PC-9 (cell line): Measurements from ENCODE around the gene RNF146. TPM values are rescaled to one million over a fixed set of nuclear protein-coding genes. Genes with fewer than 3 reads are reported as not detected.

Experiments
- BruUV-seq: library from RNA; stranded (reverse); fragments of 400-500 nt; replicated peaks from 2 replicates; lab custom pipeline; 2021; lab: Mats Ljungman, UMichigan
- CTCF ChIA-PET: fragments of 300-600 bp; sonication (Branson Sonifier 250); formaldehyde crosslinking; loops from one replicate; lab custom pipeline; 2022; ENCODE audit warnings: antibody characterized with exemption; lab: Charles Lee
- POLR2A ChIA-PET: fragments of 300-600 bp; sonication (Branson Sonifier 250); formaldehyde crosslinking; loops from one replicate; lab custom pipeline; 2022; ENCODE audit warnings: antibody characterized with exemption; ENCODE audit not compliant: unreplicated experiment; lab: Charles Lee
- DNase-seq, 2 experiments: peaks; one replicate each; pipeline versions ENCODE4 v3.0.0 to v3.0.0-alpha.2; 2015 to 2022; ENCODE audit warnings: mixed read lengths in 1 of 2
- H2AFZ ChIP-seq: fragments of 200-600 bp; sonication (generic); 2 replicates; pipeline ENCODE4 v1.8.1; 2017; ENCODE audit warnings: antibody characterized with exemption
- H3F3A ChIP-seq: fragments of 200-600 bp; sonication (generic); 2 replicates; pipeline ENCODE4 v1.8.1; 2017; ENCODE audit warnings: antibody characterized with exemption, mild to moderate bottlenecking, low read depth; ENCODE audit not compliant: insufficient read depth
- H3K27ac ChIP-seq: fragments of 200-600 bp; sonication (generic); 2 replicates; pipeline ENCODE4 v1.6.1; 2016; ENCODE audit warnings: mixed run types
- H3K27me3 ChIP-seq: fragments of 200-600 bp; sonication (generic); 2 replicates; pipeline ENCODE4 v1.6.1; 2016; ENCODE audit warnings: low read depth, mixed run types; ENCODE audit not compliant: insufficient read depth
- H3K36me3 ChIP-seq: fragments of 200-600 bp; sonication (generic); 2 replicates; pipeline ENCODE4 v1.6.1; 2016; ENCODE audit warnings: low read depth, mixed run types
- H3K4me1 ChIP-seq: fragments of 200-600 bp; sonication (generic); replicated peaks from 2 replicates; pipeline ENCODE4 v1.6.1; 2016; ENCODE audit warnings: mixed run types; ENCODE audit not compliant: insufficient read depth
- H3K4me2 ChIP-seq: fragments of 200-600 bp; sonication (generic); 2 replicates; pipeline ENCODE4 v1.6.1; 2017; ENCODE audit warnings: mixed run types
- H3K4me3 ChIP-seq: fragments of 200-600 bp; sonication (generic); 2 replicates; pipeline ENCODE4 v1.6.1; 2016; ENCODE audit warnings: mixed run types
- H3K79me2 ChIP-seq: fragments of 200-600 bp; sonication (generic); 2 replicates; pipeline ENCODE4 v1.6.1; 2017; ENCODE audit warnings: low read depth, mixed run types
- H3K9me2 ChIP-seq: fragments of 200-600 bp; sonication (generic); 2 replicates; pipeline ENCODE4 v1.8.1; 2017; ENCODE audit warnings: mild to moderate bottlenecking; ENCODE audit not compliant: insufficient read depth
- H3K9me3 ChIP-seq: fragments of 200-600 bp; sonication (generic); 2 replicates; pipeline ENCODE4 v1.8.1; 2016; ENCODE audit warnings: low read depth; ENCODE audit not compliant: insufficient read depth
- H4K20me1 ChIP-seq: fragments of 200-600 bp; sonication (generic); 2 replicates; pipeline ENCODE4 v1.8.1; 2017; ENCODE audit not compliant: insufficient read depth
- EZH2 ChIP-seq: fragments of 200-600 bp; sonication (generic); IDR thresholded peaks from 2 replicates; pipeline ENCODE4 v1.8.0; 2017; ENCODE audit warnings: antibody characterized with exemption, low read depth
- intact Hi-C: fragments of 100-400 bp; cut with micrococcal nuclease; formaldehyde crosslinking; loops from one replicate; pipeline ENCODE4 v1.10.0; 2022; ENCODE audit not compliant: unreplicated experiment
- total RNA-seq: library from RNA; stranded (reverse); gene quantifications from 2 replicates; pipeline ENCODE4 v1.2.3, GENCODE V29; 2021
- TF ChIP-seq, protein P1 (sequence below): fragments of 200-600 bp; sonication (generic); conservative IDR thresholded peaks from 2 replicates; pipeline ENCODE4 v1.6.1; 2017; ENCODE audit warnings: mixed run types, antibody characterized with exemption, mild to moderate bottlenecking, moderate library complexity

RNF146 gene
- total RNA-seq, 1 experiment from 2014 or later: 28.6 TPM

DNA sequence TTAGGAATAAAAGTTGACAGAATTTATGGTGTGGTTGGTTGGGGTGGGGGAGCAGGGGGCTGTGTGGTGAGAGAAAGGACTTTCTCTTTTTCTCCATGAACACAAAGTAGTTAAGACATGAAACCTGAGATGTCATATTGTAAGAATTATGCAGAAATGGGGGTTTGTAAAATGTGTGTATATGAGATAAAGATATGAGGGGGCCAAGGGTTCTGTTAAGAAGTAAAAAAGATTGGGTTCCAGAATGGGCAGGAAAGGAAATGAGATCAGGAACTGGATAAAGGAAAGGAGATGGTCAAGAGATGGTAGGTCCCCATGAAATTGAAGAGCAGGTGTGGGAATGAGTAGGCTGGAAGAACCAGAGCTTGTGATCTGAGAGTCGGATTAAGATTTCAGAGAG lies 9.7 kb downstream of the RNF146 start:
- CTCF ChIA-PET: no interaction called here

DNA sequence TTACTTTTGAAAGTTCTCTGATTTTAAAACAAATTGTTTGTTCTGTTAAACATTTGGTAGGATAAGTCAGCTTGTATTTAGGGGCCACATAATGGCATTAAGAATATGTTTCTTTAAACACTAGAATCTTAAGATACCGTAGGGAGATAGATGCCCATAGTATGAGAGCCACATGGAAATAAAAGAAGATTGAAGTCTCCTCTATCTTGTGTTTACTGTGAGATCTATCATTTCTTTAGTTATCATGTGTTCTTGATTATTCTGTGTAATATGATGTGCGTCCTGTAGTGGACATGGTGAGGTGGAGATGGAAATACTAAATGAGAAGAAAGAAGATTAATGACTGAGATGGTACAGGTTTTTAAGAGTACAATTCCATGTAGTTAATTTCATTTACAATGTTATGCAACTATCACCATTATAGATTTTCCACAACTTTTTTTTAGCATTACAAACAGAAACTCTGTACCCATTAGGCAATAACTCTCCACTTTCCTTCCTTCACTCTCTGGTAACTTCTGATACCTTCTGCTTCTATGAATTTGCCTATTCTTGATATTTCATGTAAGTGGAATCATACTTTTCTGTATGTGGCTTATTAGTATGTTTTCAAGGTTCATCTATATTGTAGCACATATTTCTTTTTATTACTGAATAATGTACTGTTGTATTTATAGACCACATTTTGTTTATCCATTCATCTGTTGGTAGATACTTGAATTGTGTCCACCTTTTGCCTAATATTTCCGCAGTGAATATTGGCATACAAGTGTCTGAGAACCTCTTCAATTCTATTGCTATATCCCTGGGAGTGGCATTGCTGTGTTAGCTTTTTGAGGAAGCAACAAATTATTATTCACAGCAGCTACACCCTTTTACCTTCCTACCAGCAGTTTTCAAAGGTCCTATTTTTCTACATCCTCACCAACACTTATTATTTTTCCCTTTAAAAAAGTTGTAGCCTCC lies 11.5 kb downstream of the RNF146 start:
- Histone ChIP-seq H3K27ac (no peak overlapping the region), H3K79me2 (peaks cover 35% of the 10 kb centered on the region), H3K4me3 (no peak overlapping the region), H2AFZ (no peak overlapping the region), H3K4me1 (no peaks in the 10 kb centered on the region), H3F3A (no peaks in the 10 kb centered on the region; the same call in 1 of the 2 replicates), H3K9me2 (no peaks in the 10 kb centered on the region), H3K27me3 (no peaks in the 10 kb centered on the region), H4K20me1 (peaks cover 15% of the 10 kb centered on the region; the same call in 1 of the 2 replicates), H3K9me3 (no peaks in the 10 kb centered on the region), H3K36me3 (peaks cover 12% of the 10 kb centered on the region; the same call in 1 of the 2 replicates), H3K4me2 (no peak overlapping the region)
- TF ChIP-seq, protein P1, sequence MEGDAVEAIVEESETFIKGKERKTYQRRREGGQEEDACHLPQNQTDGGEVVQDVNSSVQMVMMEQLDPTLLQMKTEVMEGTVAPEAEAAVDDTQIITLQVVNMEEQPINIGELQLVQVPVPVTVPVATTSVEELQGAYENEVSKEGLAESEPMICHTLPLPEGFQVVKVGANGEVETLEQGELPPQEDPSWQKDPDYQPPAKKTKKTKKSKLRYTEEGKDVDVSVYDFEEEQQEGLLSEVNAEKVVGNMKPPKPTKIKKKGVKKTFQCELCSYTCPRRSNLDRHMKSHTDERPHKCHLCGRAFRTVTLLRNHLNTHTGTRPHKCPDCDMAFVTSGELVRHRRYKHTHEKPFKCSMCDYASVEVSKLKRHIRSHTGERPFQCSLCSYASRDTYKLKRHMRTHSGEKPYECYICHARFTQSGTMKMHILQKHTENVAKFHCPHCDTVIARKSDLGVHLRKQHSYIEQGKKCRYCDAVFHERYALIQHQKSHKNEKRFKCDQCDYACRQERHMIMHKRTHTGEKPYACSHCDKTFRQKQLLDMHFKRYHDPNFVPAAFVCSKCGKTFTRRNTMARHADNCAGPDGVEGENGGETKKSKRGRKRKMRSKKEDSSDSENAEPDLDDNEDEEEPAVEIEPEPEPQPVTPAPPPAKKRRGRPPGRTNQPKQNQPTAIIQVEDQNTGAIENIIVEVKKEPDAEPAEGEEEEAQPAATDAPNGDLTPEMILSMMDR: no peak
- no peak for TF ChIP-seq EZH2
- ChIA-PET POLR2A (interaction anchor here (0.6 kb wide), 1 partner anchor 14 kb away, joined by 6 read pairs; no protein-coding TSS in a partner anchor), CTCF (no interaction called here)
- no TSS peak for BruUV-seq
- intact Hi-C loops: no loop called here
- DNase-seq: no peak

More for the DNA sequence above, 9.7 kb downstream of the RNF146 start:
- no peak overlapping the region for H2AFZ ChIP-seq
- H3K79me2 ChIP-seq: peaks cover 53% of the 10 kb centered on the region
- DNase-seq: no peak
- no peak overlapping the region for H3K4me3 ChIP-seq
- peaks cover 12% of the 10 kb centered on the region for H4K20me1 ChIP-seq
- peaks cover 7% of the 10 kb centered on the region; the same call in 1 of the 2 replicates for H3K36me3 ChIP-seq
- intact Hi-C loops: no loop called here
- no peak overlapping the region for H3K27ac ChIP-seq
- BruUV-seq: no TSS peak
- H3K4me1 ChIP-seq: no peaks in the 10 kb centered on the region
- H3K4me2 ChIP-seq: no peak overlapping the region
- no peaks in the 10 kb centered on the region for H3K9me3 ChIP-seq
- POLR2A ChIA-PET: no interaction called here
- no peaks in the 10 kb centered on the region for H3K9me2 ChIP-seq
- H3F3A ChIP-seq: no peaks in the 10 kb centered on the region; the same call in 1 of the 2 replicates
- TF ChIP-seq, protein P1: no peak
- TF ChIP-seq EZH2: no peak
- no peaks in the 10 kb centered on the region for H3K27me3 ChIP-seq

DNA sequence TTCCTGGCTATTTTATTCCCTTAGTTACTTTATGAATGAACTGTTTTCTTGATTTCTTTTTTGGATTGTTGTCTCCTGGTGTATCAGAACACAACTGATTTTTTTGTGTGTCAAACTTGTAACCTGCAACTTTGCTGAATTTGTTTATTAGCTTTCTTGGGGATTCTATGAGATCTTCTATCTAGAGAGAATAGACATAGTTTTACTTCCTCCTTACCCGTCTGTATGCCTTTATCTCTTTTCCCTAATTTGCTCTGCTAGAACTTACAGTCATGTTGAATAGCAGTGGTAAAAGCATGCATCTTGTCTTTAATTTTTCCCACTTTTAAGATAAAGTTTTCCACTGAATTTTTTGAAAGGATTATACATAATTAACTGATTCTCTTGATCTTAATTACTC lies 13.2 kb downstream of the RNF146 start:
- intact Hi-C loops: no loop called here
- ChIA-PET POLR2A (no interaction called here), CTCF (no interaction called here)

More for the DNA sequence above, 13.2 kb downstream of the RNF146 start:
- no peak for DNase-seq
- TF ChIP-seq EZH2: no peak
- TF ChIP-seq, protein P1: no peak
- Histone ChIP-seq H3K79me2 (peaks cover 20% of the 10 kb centered on the region), H3K4me3 (no peak overlapping the region), H3K36me3 (peaks cover 17% of the 10 kb centered on the region; the same call in 1 of the 2 replicates), H3K4me1 (no peaks in the 10 kb centered on the region), H3K27me3 (no peaks in the 10 kb centered on the region), H3K27ac (no peak overlapping the region), H3F3A (peaks cover 4% of the 10 kb centered on the region), H2AFZ (no peak overlapping the region), H3K4me2 (no peak overlapping the region), H3K9me2 (0 out of 2 replicates have a peak, but pooled peaks cover 4% of the 10 kb centered on the region), H4K20me1 (peaks cover 15% of the 10 kb centered on the region; the same call in 1 of the 2 replicates), H3K9me3 (no peaks in the 10 kb centered on the region)
- BruUV-seq: no TSS peak
